ENCODE results near the gene ACSF2. TPM values are rescaled to one million over a fixed set of nuclear protein-coding genes. Genes with fewer than 3 reads are reported as not detected.

Gene ACSF2
- total RNA-seq, 4 donors from 2014 or later = 97.3 to 193 (median 143) TPM

DNA sequence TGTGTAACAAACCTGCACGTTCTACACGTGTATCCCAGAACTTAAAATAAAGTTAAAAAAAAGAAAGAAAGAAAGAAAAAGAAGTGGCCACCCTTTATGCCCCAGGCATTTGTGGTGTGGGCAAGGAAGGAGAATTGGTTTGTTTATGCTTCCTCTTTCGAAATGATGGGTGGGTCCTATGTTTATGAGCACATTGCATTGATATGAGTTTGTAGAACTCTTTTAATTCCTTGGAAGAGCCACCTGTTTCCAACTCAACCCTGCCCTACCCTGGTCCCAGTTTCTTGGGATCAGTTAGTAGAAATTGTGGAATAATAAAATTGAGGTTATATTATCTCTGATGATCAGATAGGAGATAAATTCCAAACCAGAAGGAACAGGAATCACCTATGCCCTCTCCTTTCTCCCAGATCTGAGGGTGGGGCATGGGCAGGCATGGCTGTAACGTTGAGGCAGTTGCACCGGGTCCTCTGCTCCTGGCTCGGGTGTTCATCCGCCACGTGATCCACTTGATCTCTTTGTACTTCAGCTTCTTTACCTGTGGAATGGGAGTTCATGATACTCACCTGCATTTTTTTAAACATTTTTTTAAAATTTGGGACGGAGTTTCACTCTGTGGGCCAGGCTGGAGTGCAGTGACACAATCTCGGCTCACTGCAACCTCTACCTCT, 26.7 kb downstream of the ACSF2 start:
- H3K36me3 ChIP-seq = no peaks in the 10 kb centered on the region
- peak overlapping the region in 2 of 3 donors; percentile 65 to 70 for H3K27ac ChIP-seq
- TF ChIP-seq, protein P1, sequence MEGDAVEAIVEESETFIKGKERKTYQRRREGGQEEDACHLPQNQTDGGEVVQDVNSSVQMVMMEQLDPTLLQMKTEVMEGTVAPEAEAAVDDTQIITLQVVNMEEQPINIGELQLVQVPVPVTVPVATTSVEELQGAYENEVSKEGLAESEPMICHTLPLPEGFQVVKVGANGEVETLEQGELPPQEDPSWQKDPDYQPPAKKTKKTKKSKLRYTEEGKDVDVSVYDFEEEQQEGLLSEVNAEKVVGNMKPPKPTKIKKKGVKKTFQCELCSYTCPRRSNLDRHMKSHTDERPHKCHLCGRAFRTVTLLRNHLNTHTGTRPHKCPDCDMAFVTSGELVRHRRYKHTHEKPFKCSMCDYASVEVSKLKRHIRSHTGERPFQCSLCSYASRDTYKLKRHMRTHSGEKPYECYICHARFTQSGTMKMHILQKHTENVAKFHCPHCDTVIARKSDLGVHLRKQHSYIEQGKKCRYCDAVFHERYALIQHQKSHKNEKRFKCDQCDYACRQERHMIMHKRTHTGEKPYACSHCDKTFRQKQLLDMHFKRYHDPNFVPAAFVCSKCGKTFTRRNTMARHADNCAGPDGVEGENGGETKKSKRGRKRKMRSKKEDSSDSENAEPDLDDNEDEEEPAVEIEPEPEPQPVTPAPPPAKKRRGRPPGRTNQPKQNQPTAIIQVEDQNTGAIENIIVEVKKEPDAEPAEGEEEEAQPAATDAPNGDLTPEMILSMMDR (IDR thresholded peaks at IDR 0.05) = no peak
- no peak for TF ChIP-seq POLR2A (IDR thresholded peaks at IDR 0.05)
- intact Hi-C loops (cut with DNase I) = no loop called here
- H3K9me3 ChIP-seq = no peaks in the 10 kb centered on the region
- no peaks in the 10 kb centered on the region for H3K27me3 ChIP-seq
- no peak overlapping the region for H3K4me3 ChIP-seq (replicated peaks in 1 of 3)
- peaks cover 26 to 31% of the 10 kb centered on the region in 2 donors for H3K4me1 ChIP-seq
- DNase-seq = no peak
- 68 to 69% methylated on average over 10 of the region's 10 CpGs for WGBS, 2 donors

DNA sequence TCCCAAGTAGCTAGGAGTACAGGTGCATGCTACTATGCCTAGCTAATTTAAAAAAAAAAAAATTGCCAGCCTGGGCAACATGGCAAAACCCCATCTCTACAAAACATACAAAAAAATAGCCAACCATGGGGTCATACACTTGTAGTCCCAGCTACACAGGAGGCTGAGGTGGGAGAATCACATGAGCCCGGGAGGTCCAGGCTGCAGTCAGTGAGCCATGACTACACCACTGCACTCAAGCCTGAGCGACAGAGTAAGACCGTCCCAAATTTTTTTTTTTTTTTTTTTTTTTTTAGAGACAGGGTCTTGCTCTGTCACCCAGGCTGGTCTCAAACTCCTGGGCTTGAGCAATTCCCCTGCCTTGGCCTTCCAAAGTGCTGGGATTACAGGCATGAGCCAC, 27.9 kb downstream of the ACSF2 start:
- H3K4me3 ChIP-seq (replicated peaks in 1 of 3) = no peak overlapping the region
- TF ChIP-seq POLR2A (IDR thresholded peaks at IDR 0.05) = no peak
- TF ChIP-seq, protein P1 (IDR thresholded peaks at IDR 0.05) = no peak
- peak overlapping the region in 2 of 3 donors; percentile 24 to 43 for H3K27ac ChIP-seq
- peak; percentile 53 to 60 for DNase-seq
- intact Hi-C loops (cut with DNase I) = no loop called here
- peaks cover 26 to 33% of the 10 kb centered on the region in 2 donors for H3K4me1 ChIP-seq
- H3K9me3 ChIP-seq = no peaks in the 10 kb centered on the region
- WGBS, 2 donors = 32 to 54% methylated on average over 3 of the region's 3 CpGs
- no peaks in the 10 kb centered on the region for H3K27me3 ChIP-seq
- H3K36me3 ChIP-seq = no peaks in the 10 kb centered on the region

DNA sequence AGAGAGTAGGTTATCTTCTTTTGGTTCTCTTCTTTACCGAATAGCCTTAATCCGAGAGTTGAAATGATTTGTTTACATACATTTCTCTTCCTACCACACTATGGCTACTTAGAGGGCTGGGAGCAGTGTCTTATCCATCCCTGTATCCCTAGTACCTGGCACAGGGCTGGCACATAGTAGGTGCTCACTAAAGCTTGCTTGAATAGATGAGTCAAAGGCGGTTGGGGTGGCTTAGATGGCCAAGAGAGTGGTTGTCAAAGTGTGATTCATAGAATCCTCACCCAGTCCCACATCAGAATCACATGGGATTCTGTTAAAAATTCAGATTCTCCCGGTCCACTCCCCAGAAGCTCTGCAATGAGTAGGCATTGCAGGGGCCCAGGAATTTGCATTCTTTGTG, 31.6 kb downstream of the ACSF2 start:
- Histone ChIP-seq H3K27ac (no peak overlapping the region), H3K4me1 (peaks cover 10 to 17% of the 10 kb centered on the region in 2 donors), H3K27me3 (no peaks in the 10 kb centered on the region), H3K9me3 (no peaks in the 10 kb centered on the region), H3K4me3 (replicated peaks in 1 of 3) (no peak overlapping the region), H3K36me3 (peaks cover 6% of the 10 kb centered on the region in 2 donors)
- TF ChIP-seq, protein P1 (IDR thresholded peaks at IDR 0.05) = no peak
- no peak for TF ChIP-seq POLR2A (IDR thresholded peaks at IDR 0.05)
- DNase-seq = no peak
- 95 to 99% methylated on average over 4 of the region's 4 CpGs for whole genome bisulfite sequencing, 2 donors
- intact Hi-C loops (cut with DNase I) = no loop called here

DNA sequence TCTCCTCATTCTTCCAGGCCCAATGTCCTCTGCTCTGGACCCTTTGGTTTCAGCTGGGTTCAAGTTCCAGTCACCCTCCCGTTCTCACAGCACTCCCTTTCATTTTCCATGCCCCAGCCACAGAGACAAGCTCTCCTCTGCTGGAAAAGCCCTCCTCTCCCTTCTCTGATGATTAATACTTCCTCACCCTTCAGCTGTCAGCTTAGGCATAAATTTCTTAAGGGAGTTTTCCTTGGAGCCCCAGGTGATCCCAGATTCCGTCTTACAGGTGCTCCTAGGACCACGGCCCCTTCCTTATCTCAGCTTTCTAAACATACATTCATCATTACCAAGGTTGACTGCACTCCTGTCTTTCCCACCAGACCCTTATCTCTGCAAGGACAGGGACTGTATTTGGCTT, 32.3 kb downstream of the ACSF2 start:
- TF ChIP-seq POLR2A (IDR thresholded peaks at IDR 0.05) = no peak
- TF ChIP-seq, protein P1 (IDR thresholded peaks at IDR 0.05) = no peak
- Histone ChIP-seq H3K9me3 (no peaks in the 10 kb centered on the region), H3K36me3 (peaks cover 12% of the 10 kb centered on the region in 2 donors), H3K4me1 (peaks cover 6 to 10% of the 10 kb centered on the region in 2 donors), H3K4me3 (replicated peaks in 1 of 3) (no peak overlapping the region), H3K27ac (peak overlapping the region in 1 of 3 donors; percentile 35), H3K27me3 (no peaks in the 10 kb centered on the region)
- WGBS, 2 donors = 89 to 91% methylated on average over 3 of the region's 3 CpGs
- intact Hi-C loops (cut with DNase I) = no loop called here
- DNase-seq = no peak

All from thyroid gland (tissue), 4 donors.